ENCODE measurements around the gene MED13L. TPM values are rescaled to one million over a fixed set of nuclear protein-coding genes. Genes with fewer than 3 reads are reported as not detected.
A peak's percentile ranks its signal among the peaks of the same experiment; 100 is the strongest.

The MED13L gene
- total RNA-seq, 1 donor from 2014 or later = 141 TPM

DNA sequence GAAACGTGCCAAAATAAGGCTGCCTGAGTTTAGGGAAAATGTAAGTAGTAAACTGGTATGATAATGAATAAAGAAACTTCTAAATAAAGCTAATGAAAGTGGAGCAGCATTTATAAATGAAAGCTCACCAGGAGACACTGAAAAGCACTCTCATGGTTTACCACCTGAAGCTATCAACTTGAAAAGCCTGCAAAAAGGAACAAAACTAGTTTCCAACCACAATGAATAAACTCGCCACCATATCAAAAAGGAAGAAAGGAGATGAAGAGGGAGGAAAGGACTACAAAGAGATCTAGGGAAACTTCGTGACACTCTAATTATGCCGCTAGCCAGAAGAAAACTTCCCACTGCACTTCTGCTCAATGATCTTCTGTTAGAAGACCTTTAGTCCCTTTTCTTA lies 66.7 kb downstream of the MED13L start:
- DNase-seq (ENCODE audit: low spot score, unreplicated experiment) = no peak
- no peaks in the 10 kb centered on the region for H3K27me3 Mint-ChIP-seq
- H3K4me1 Mint-ChIP-seq (ENCODE audit: low read depth) = peaks cover 13% of the 10 kb centered on the region
- no peaks in the 10 kb centered on the region for H3K36me3 Mint-ChIP-seq (ENCODE audit: insufficient read depth)
- peak overlapping the region; percentile 45 for H3K27ac Mint-ChIP-seq
- H3K9me3 Mint-ChIP-seq (ENCODE audit: low read depth) = no peaks in the 10 kb centered on the region
- TF ChIP-seq, protein P1, sequence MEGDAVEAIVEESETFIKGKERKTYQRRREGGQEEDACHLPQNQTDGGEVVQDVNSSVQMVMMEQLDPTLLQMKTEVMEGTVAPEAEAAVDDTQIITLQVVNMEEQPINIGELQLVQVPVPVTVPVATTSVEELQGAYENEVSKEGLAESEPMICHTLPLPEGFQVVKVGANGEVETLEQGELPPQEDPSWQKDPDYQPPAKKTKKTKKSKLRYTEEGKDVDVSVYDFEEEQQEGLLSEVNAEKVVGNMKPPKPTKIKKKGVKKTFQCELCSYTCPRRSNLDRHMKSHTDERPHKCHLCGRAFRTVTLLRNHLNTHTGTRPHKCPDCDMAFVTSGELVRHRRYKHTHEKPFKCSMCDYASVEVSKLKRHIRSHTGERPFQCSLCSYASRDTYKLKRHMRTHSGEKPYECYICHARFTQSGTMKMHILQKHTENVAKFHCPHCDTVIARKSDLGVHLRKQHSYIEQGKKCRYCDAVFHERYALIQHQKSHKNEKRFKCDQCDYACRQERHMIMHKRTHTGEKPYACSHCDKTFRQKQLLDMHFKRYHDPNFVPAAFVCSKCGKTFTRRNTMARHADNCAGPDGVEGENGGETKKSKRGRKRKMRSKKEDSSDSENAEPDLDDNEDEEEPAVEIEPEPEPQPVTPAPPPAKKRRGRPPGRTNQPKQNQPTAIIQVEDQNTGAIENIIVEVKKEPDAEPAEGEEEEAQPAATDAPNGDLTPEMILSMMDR (IDR thresholded peaks at IDR 0.05; ENCODE audit: unreplicated experiment) = no peak
- H3K4me3 Mint-ChIP-seq (ENCODE audit: low read depth) = no peak overlapping the region

DNA sequence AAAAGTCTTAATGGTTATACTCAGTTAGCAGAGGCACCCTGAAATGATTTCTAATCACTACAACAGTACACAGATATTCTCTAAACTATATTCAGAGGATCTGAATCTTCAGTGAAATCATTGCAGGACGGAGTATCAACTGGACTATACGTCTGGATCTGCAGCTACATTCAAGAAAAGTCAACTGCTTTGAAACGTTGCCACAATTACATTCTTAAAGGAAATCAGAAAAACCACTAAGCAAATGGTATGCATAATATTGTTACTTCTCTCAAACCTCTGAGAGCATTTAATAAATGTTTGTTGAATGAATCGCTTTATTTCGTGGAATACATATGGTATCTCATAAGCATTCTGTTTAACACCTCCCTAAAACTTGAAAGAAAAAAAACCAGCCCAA lies 67.4 kb downstream of the MED13L start:
- no peaks in the 10 kb centered on the region for H3K36me3 Mint-ChIP-seq (ENCODE audit: insufficient read depth)
- peaks cover 11% of the 10 kb centered on the region for H3K4me1 Mint-ChIP-seq (ENCODE audit: low read depth)
- TF ChIP-seq, protein P1 (IDR thresholded peaks at IDR 0.05; ENCODE audit: unreplicated experiment) = no peak
- H3K27ac Mint-ChIP-seq = no peak overlapping the region
- DNase-seq (ENCODE audit: low spot score, unreplicated experiment) = no peak
- no peak overlapping the region for H3K4me3 Mint-ChIP-seq (ENCODE audit: low read depth)
- H3K9me3 Mint-ChIP-seq (ENCODE audit: low read depth) = no peaks in the 10 kb centered on the region
- H3K27me3 Mint-ChIP-seq = no peaks in the 10 kb centered on the region

DNA sequence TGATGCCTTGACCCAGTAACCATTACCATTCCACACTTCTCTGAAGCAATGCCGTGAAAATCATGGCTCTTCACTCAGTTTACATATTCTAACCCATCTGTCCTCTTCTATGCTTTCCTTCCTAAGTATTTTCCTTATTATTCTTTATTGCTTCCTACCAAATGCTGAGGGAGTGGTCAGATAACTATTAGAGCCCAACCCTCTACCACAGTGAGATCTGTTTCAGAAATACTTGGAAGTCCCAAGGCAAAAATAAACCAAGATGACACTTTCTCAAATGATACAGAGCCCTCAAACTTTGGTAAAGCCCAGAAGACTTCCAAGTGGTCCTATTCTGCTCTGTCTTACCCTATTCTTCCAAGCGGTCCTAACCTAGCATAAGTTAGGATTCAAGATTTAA lies 68.0 kb downstream of the MED13L start:
- Mint-ChIP-seq H3K27me3 (no peaks in the 10 kb centered on the region), H3K9me3 (ENCODE audit: low read depth) (no peaks in the 10 kb centered on the region), H3K27ac (no peak overlapping the region), H3K36me3 (ENCODE audit: insufficient read depth) (peaks cover 2% of the 10 kb centered on the region), H3K4me1 (ENCODE audit: low read depth) (peaks cover 8% of the 10 kb centered on the region), H3K4me3 (ENCODE audit: low read depth) (no peak overlapping the region)
- DNase-seq (ENCODE audit: low spot score, unreplicated experiment) = no peak
- TF ChIP-seq, protein P1 (IDR thresholded peaks at IDR 0.05; ENCODE audit: unreplicated experiment) = no peak

DNA sequence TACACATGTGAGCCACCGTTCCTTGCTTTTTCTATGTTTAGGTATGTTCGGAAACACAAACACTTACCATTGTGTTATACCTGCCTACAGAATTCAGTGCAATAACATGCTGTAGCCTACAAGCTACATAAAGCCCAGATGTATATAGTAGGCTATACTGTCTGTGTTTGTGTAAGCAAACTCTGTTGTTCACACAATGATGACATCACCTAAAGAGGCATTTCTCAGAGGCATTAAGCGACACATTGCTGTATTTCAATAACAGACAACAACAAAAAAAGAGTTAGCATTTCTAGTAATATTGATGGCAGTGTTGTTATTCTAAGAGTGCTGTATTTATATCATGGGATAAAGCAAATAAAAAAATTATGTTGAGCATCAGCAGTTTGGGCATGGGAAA lies 70.2 kb downstream of the MED13L start:
- no peak overlapping the region for H3K4me3 Mint-ChIP-seq (ENCODE audit: low read depth)

DNA sequence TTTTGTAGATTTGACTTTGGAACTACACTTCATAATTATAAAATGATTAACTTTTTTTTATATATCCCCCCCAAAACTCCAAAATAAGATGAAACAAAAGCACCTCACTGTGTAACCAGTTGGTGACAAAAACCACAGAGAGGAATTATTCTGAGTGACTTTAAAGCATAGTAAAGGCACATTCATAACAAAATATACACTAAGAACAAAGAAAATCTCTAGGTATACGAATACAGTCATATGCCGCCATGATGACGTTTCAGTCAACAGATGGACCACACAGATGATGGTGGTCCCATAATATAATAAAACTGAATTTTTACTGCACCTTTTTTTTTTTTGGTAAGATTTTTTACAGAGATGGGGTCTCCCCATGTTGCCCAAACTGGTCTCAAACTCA lies 70.7 kb downstream of the MED13L start:
- Mint-ChIP-seq H3K4me1 (ENCODE audit: low read depth) (peaks cover 4% of the 10 kb centered on the region), H3K4me3 (ENCODE audit: low read depth) (no peak overlapping the region), H3K27ac (no peak overlapping the region), H3K36me3 (ENCODE audit: insufficient read depth) (peaks cover 2% of the 10 kb centered on the region), H3K27me3 (no peaks in the 10 kb centered on the region), H3K9me3 (ENCODE audit: low read depth) (no peaks in the 10 kb centered on the region)
- DNase-seq (ENCODE audit: low spot score, unreplicated experiment) = no peak
- TF ChIP-seq, protein P1 (IDR thresholded peaks at IDR 0.05; ENCODE audit: unreplicated experiment) = no peak

More for the DNA sequence above, 70.2 kb downstream of the MED13L start:
- Mint-ChIP-seq H3K36me3 (ENCODE audit: insufficient read depth) (peaks cover 2% of the 10 kb centered on the region), H3K9me3 (ENCODE audit: low read depth) (no peaks in the 10 kb centered on the region), H3K4me1 (ENCODE audit: low read depth) (peaks cover 4% of the 10 kb centered on the region), H3K27me3 (no peaks in the 10 kb centered on the region), H3K27ac (no peak overlapping the region)
- TF ChIP-seq, protein P1 (IDR thresholded peaks at IDR 0.05; ENCODE audit: unreplicated experiment) = no peak
- no peak for DNase-seq (ENCODE audit: low spot score, unreplicated experiment)
